ENCODE measurements around the gene FOXN3. TPM values are rescaled to one million over a fixed set of nuclear protein-coding genes. Genes with fewer than 3 reads are reported as not detected.

FOXN3 gene
- total RNA-seq, 2 donors from 2014 or later, result 42.3 to 61.6 TPM

- no peak overlapping the region for H3K4me3 ChIP-seq
- 88 to 100% methylated on average over 4 of the region's 4 CpGs for WGBS, 2 donors
- ATAC-seq (no peak), DNase-seq (no peak)
- TF ChIP-seq CTCF (IDR thresholded peaks at IDR 0.05) (no peak), POLR2A (IDR thresholded peaks at IDR 0.05) (no peak)
- intact Hi-C loops (cut with DNase I), result no loop called here
- no peaks in the 10 kb centered on the region for H3K27me3 ChIP-seq
- H3K4me1 ChIP-seq, result peaks cover 20% of the 10 kb centered on the region
- H3K9me3 ChIP-seq, result no peaks in the 10 kb centered on the region
- no peak overlapping the region for H3K27ac ChIP-seq
- H3K36me3 ChIP-seq (replicated peaks in 1 of 2; ENCODE audit: insufficient read depth in 1 of 2, low read depth in 2 of 2), result no peaks in the 10 kb centered on the region
Measured at GRCh38 chr14:89262041-89262440, 155.0 kb downstream of the FOXN3 start.

- no peaks in the 10 kb centered on the region for H3K9me3 ChIP-seq
- ATAC-seq (no peak), DNase-seq (no peak)
- intact Hi-C loops (cut with DNase I), result no loop called here
- WGBS, 2 donors, result 92 to 96% methylated on average over 1 of the region's 1 CpG
- no peaks in the 10 kb centered on the region for H3K36me3 ChIP-seq (replicated peaks in 1 of 2; ENCODE audit: insufficient read depth in 1 of 2, low read depth in 2 of 2)
- H3K27me3 ChIP-seq, result no peaks in the 10 kb centered on the region
- H3K4me3 ChIP-seq, result no peak overlapping the region
- no peak overlapping the region for H3K27ac ChIP-seq
- H3K4me1 ChIP-seq, result peaks cover 12% of the 10 kb centered on the region
- TF ChIP-seq POLR2A (IDR thresholded peaks at IDR 0.05), result no peak
- TF ChIP-seq CTCF (IDR thresholded peaks at IDR 0.05), result no peak
Measured at GRCh38 chr14:89260898-89261297, 156.1 kb downstream of the FOXN3 start.

DNA sequence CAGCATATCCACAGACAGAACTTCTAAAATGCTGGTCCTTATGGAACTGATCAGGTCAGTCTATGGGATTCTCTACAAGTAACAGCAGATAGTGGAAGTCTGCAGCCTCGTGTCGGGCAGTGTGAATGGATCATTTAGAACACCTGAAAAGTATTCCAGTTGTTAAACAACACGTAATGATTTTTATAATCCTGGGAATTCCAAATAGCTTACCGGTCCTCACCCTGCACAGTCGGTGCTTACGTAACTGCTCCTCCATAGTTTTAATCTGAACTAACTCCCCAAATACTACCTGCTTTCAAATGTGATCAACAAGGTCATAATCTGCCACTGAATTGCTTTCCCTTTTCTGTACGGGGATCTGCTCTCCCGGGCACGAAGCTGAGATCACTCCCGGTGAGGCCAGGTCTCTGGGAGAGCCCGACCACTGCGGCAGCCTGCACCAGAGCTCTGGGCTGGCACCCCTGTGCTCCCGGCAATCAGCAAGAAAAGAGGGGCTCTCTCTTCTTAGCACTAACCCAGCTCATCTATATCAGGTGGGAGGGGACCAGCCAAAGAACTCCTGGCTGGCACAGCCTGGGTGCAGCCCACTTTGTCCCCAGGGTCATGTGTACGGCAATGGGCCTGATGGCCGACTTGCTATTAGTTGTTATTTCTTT, 157.0 kb downstream of the FOXN3 start:
- no peaks in the 10 kb centered on the region for H3K9me3 ChIP-seq
- peak; percentile 12 for ATAC-seq

GRCh38 chr14:89258728-89259273, 158.2 kb downstream of the FOXN3 start:
- DNase-seq (no peak), ATAC-seq (no peak)
- H3K9me3 ChIP-seq, result no peaks in the 10 kb centered on the region
- no peak overlapping the region for H3K4me3 ChIP-seq
- WGBS, 2 donors, result 86 to 88% methylated on average over 6 of the region's 6 CpGs
- H3K4me1 ChIP-seq, result peaks cover 6% of the 10 kb centered on the region
- intact Hi-C loops (cut with DNase I), result no loop called here
- TF ChIP-seq POLR2A (IDR thresholded peaks at IDR 0.05) (no peak), CTCF (IDR thresholded peaks at IDR 0.05) (no peak)
- no peaks in the 10 kb centered on the region for H3K36me3 ChIP-seq (replicated peaks in 1 of 2; ENCODE audit: insufficient read depth in 1 of 2, low read depth in 2 of 2)
- H3K27ac ChIP-seq, result no peak overlapping the region
- H3K27me3 ChIP-seq, result no peaks in the 10 kb centered on the region

More for the DNA sequence above, 157.0 kb downstream of the FOXN3 start:
- H3K27me3 ChIP-seq, result no peaks in the 10 kb centered on the region
- no peak for DNase-seq
- H3K4me3 ChIP-seq, result no peak overlapping the region
- H3K36me3 ChIP-seq (replicated peaks in 1 of 2; ENCODE audit: insufficient read depth in 1 of 2, low read depth in 2 of 2), result no peaks in the 10 kb centered on the region
- H3K4me1 ChIP-seq, result peaks cover 6% of the 10 kb centered on the region
- WGBS, 2 donors, result 71 to 76% methylated on average over 15 of the region's 15 CpGs
- H3K27ac ChIP-seq, result no peak overlapping the region
- TF ChIP-seq CTCF (IDR thresholded peaks at IDR 0.05) (no peak), POLR2A (IDR thresholded peaks at IDR 0.05) (no peak)
- intact Hi-C loops (cut with DNase I), result no loop called here

DNA sequence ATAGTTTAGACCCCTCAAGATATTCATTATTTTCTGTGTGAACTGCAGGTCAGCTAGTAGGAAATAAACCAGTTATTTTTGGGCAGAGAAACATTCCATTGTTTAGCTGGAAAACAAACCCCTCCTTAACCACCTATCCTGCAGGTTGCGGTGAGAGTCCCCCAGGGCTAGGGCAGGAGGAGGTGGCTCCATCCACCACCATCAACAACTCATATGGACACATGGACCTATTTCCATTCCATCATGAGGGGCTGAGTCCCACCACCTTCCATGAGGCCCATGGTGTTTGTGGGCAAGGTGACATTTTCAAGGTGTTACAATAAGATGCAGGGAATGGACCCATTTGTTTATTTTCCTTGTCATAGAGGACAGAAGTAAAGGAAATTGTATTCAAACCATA, 160.1 kb downstream of the FOXN3 start:
- WGBS, 2 donors, result 92 to 100% methylated on average over 1 of the region's 1 CpG
- intact Hi-C loops (cut with DNase I), result no loop called here

More for the DNA sequence above, 160.1 kb downstream of the FOXN3 start:
- DNase-seq (no peak), ATAC-seq (no peak)
- TF ChIP-seq POLR2A (IDR thresholded peaks at IDR 0.05), result no peak
- TF ChIP-seq CTCF (IDR thresholded peaks at IDR 0.05), result no peak
- no peaks in the 10 kb centered on the region for H3K9me3 ChIP-seq
- no peaks in the 10 kb centered on the region for H3K36me3 ChIP-seq (replicated peaks in 1 of 2; ENCODE audit: insufficient read depth in 1 of 2, low read depth in 2 of 2)
- H3K4me1 ChIP-seq, result no peaks in the 10 kb centered on the region
- no peak overlapping the region for H3K27ac ChIP-seq
- no peaks in the 10 kb centered on the region for H3K27me3 ChIP-seq
- no peak overlapping the region for H3K4me3 ChIP-seq
